Activated CD4-positive, alpha-beta T cell treated with anti-CD3 and anti-CD28 coated beads, Interleukin-2, amount 50 U/mL, for 24 hours (primary cell): ENCODE measurements around the gene CIBAR2.
"Not testable (repeated sequence)": the region's sequence is repeated elsewhere in the genome, so short reads cannot be mapped to it uniquely, and the experiment has no call there.

Experiments
- DNase-seq, 2 donors: peaks; one replicate each; pipeline ENCODE4 v3.0.0-alpha.2; 2020; ENCODE audit warnings: low read depth in 1 of 2, low spot score in 1 of 2

The CIBAR2 gene

GRCh38 chr16:85128079-85128837 lies 16.0 kb upstream of the CIBAR2 start:
- DNase-seq, result no peak

- DNase-seq, result no peak
These were observed 15.1 kb upstream of the CIBAR2 start for GRCh38 chr16:85127379-85127723.

GRCh38 chr16:85126705-85127378 lies 14.6 kb upstream of the CIBAR2 start:
- peak in 1 of 2 donors; percentile 21 for DNase-seq

GRCh38 chr16:85126394-85126704 lies 14.1 kb upstream of the CIBAR2 start:
- DNase-seq, result no peak

GRCh38 chr16:85125570-85126393 lies 13.5 kb upstream of the CIBAR2 start:
- no peak for DNase-seq

- no peak for DNase-seq
These were observed 12.5 kb upstream of the CIBAR2 start for GRCh38 chr16:85124636-85125346.

- DNase-seq, result no peak
These were observed 11.8 kb upstream of the CIBAR2 start for GRCh38 chr16:85123891-85124635.

GRCh38 chr16:85123441-85123840 lies 11.2 kb upstream of the CIBAR2 start:
- not testable (repeated sequence) for DNase-seq

- no peak for DNase-seq
These were observed 7.7 kb upstream of the CIBAR2 start for GRCh38 chr16:85120006-85120340.

GRCh38 chr16:85117418-85117817 lies 5.1 kb upstream of the CIBAR2 start:
- no peak for DNase-seq

GRCh38 chr16:85114909-85115567 lies 2.8 kb upstream of the CIBAR2 start:
- DNase-seq, result peak; percentile 73 to 76

GRCh38 chr16:85113913-85114312 lies 1.6 kb upstream of the CIBAR2 start:
- DNase-seq, result no peak

- DNase-seq, result no peak
These were observed 979 bp upstream of the CIBAR2 start for GRCh38 chr16:85113168-85113733.

GRCh38 chr16:85111184-85111583 lies 1.1 kb downstream of the CIBAR2 start:
- DNase-seq, result no peak

GRCh38 chr16:85110105-85110504 lies 2.2 kb downstream of the CIBAR2 start:
- no peak for DNase-seq

- DNase-seq, result no peak
These were observed 4.7 kb downstream of the CIBAR2 start for GRCh38 chr16:85107532-85107931.

GRCh38 chr16:85107083-85107482 lies 5.2 kb downstream of the CIBAR2 start:
- DNase-seq, result no peak

- DNase-seq, result no peak
These were observed 6.8 kb downstream of the CIBAR2 start for GRCh38 chr16:85105475-85105874.

- DNase-seq, result no peak
These were observed 7.4 kb downstream of the CIBAR2 start for GRCh38 chr16:85104821-85105391.

- DNase-seq, result no peak
These were observed 8.1 kb downstream of the CIBAR2 start for GRCh38 chr16:85104147-85104546.
